Glomerular visceral epithelial cell (primary cell): ENCODE measurements around the gene RNF183.
A peak's percentile ranks its signal among the peaks of the same experiment; 100 is the strongest.

ENCODE experiments used
- DNase-seq: peaks from one replicate; pipeline ENCODE4 v3.0.0-alpha.2; 2016; ENCODE audit errors: extremely low spot score

RNF183 gene

DNA sequence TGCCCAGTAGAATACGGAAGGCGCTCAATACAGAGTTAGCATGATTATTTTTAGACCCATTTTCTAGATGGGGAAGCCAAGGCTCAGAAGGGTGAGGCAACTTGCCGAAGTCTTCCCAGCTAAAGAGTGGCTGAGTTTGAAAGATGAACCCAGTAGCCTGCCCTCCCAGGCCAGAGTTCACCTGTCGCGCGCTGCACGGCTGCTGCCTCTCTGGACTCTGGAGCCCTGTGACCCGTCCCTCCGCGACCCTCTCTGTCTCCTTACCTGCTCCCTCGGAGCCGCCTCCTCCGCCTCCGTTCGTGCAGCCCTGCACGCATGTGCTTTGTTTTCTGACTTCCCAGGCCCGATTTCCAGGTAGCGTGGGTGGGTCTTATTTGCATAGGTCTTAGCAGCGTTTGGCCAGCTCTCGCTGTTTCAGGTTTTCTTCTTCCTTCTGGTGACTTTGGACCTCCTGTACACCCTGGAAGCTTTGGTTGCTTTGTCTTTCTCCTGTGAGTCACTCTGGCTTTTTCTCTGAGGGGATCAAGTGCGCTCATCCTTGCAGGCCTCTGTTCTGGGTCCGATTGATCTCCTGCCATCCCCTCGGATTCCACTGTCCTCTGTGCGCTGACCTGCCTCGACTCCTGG, at the start of gene RNF183:
RNF183 (minus strand) TSS at position 585 of the 627 bp plus-strand sequence. CDS start 5,192 bp downstream, outside the sequence.
- peak; percentile 12 for DNase-seq

- no peak for DNase-seq
Measured at GRCh38 chr9:113352411-113352810, 49.2 kb upstream of the RNF183 start.

- no peak for DNase-seq
Measured at GRCh38 chr9:113352006-113352405, 48.8 kb upstream of the RNF183 start.

DNA sequence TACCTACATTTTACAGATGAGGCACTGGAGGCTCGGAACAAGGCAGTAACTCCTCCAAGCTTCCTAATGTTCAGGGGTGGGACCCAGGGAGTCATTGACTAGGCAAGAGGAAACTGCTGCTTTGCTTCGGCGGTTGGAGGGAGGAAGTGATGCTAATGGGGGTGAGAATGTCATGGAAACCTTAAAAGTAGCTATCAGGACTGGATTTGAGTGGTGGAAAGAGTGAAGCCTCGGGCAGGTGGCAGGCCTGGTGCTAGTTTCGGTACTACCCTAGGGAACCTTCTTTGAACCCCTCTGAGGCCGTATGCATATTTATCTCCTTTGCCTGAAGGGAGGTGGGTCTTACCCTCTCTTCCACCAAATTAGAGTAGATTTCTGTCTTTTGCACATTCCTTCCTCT, 47.8 kb upstream of the RNF183 start:
- no peak for DNase-seq

GRCh38 chr9:113350107-113350661, 47.0 kb upstream of the RNF183 start:
- DNase-seq = no peak

DNA sequence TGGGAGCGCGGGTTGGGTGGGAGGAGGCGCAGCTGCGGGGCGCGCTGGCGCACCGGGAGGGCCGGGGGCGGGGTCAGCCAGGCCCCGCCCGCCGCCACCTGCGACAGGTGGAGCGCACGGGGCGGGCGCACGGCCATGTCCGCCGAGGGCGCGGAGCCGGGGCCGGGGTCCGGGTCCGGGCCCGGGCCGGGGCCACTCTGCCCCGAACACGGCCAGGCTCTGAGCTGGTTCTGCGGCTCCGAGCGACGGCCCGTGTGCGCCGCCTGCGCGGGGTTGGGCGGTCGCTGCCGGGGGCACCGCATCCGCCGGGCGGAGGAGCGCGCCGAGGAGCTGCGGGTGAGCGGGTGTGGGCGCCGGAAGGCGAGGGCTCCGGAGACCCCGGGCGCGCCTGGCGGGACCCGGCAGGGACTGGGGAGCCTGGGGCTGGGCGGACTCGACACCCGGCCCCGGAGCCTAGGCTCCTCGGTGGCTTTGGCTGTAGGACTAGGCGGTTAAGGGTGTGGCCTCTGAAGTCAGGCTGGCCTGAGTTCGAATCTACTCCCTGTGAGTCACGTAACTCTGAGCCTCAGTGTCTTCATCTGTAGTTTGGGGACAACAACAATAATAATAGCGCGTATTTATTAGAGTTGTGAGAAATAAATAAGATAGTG, 46.4 kb upstream of the RNF183 start, which contains the start of gene BSPRY:
BSPRY (plus strand) TSS at position 97 of the 650 bp plus-strand sequence; CDS start at position 136, 39 bp downstream.
- peak; percentile 9 for DNase-seq

DNA sequence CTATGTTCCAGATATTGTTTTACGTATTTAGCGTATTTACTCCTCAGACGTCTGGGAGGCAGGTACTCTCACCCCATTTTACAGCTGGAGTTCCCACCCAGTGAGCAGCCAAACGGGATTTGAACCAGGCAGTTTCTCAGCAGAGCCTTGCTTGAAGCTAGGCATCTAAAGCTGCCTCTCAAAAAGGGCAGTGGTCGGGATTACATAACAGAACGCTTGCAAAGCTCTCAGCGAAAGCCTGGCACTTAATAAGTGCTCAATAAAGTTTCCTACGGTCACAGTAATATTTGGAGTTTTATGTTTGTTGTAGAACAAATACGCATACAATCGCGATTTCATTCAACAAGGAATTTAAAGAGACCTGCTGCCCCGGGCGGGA, 45.9 kb upstream of the RNF183 start:
- DNase-seq = no peak

GRCh38 chr9:113348437-113348836, 45.3 kb upstream of the RNF183 start:
- no peak for DNase-seq

GRCh38 chr9:113345671-113346070, 42.5 kb upstream of the RNF183 start:
- no peak for DNase-seq

- no peak for DNase-seq
Measured at GRCh38 chr9:113345190-113345589, 42.0 kb upstream of the RNF183 start.

- peak; percentile 14 for DNase-seq
Measured at GRCh38 chr9:113343732-113344231, 40.6 kb upstream of the RNF183 start.

GRCh38 chr9:113341712-113342410, 38.7 kb upstream of the RNF183 start:
- peak; percentile 13 for DNase-seq

DNA sequence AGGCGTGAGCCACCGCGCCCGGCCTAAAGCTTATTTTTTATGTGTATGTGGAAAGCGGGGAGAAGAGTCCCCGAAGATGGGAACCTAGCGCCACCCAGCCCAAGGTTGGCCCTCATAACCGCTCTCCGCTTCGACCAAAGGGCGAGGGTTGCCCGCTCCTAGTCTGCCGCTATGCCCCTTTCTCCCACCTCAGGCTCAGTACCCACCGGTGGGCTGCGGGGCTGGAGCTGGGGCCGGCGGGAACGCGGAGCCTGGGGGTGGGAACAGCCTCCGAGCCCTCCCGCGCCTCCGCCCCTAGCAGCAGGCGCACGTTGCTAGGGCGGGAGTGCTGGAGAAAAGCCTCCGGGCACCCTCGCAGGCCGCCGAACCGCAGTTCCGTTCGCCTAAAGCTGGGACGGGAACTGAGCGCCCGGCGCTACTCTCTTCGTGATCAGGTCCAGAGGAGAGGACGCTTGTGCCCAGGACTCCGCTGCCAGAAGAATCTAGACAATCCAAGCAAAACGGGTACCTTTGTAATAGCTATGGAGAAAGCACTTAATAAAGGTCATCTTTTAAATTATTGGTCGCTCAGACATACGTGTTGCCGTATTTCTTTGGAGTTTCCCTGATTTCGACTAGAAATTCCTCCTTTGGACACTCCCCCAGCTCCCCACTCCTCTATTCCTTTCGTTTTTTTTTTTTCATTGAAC, 37.0 kb upstream of the RNF183 start, which contains the start of gene WDR31:
WDR31 (minus strand) TSS at position 265 of the 689 bp plus-strand sequence. CDS start 8,253 bp downstream, outside the sequence.
- DNase-seq = peak; percentile 91

- no peak for DNase-seq
Measured at GRCh38 chr9:113337714-113338113, 34.5 kb upstream of the RNF183 start.

- no peak for DNase-seq
Measured at GRCh38 chr9:113331780-113332179, 28.6 kb upstream of the RNF183 start.

DNA sequence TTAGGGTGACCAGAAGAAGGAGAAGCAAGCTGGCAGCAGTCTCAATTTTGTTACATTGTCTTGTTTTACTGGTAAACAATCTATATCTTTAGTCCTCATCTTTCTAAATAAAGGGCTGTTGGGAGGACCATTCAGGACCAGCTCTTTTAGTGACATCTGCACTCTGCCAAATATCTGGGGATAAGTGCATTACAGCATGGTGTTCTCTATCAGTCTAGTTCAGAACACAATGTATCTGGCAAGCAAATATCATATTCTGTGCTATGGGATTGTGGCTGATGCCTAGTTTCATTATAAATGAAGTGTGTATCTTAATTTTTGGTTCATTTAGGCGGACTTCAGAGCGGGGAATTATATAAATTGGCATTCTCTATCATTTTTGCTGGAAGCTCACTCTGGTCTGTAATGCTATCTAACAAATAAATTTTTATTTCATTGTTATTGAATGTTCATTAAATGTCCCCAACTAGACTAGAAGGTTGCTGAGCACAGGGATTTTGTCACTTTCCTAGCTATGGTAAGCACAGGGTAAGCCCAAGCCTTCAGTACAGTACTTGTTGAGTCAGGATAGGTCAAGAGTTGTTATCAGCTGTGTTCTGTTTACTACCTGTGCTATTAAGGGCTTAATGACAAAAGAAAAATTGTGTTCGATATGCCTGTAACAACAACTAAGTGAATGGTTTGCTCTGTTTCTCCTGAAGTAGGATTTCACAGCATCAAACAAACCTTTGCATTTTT, 25.0 kb upstream of the RNF183 start:
- DNase-seq = no peak

DNA sequence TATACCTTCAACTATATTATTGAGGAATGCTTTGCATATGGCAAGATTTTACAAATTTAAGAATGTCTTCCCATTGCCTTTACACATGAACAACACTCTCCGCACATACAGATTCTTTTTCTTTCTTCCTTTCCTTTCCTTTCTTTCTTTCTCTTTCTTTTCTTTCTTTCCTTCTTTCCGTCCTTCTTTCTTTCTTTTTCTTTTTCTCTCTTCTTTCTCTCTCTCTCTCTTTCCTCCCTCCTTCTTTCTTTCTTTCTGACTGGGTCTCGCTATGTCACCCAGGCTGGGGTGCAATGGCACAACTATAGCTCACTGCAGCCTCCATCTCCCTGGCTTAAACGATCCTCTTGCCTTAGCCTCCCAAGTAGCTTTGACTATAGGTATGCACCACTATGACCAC, 23.1 kb upstream of the RNF183 start:
- no peak for DNase-seq

DNA sequence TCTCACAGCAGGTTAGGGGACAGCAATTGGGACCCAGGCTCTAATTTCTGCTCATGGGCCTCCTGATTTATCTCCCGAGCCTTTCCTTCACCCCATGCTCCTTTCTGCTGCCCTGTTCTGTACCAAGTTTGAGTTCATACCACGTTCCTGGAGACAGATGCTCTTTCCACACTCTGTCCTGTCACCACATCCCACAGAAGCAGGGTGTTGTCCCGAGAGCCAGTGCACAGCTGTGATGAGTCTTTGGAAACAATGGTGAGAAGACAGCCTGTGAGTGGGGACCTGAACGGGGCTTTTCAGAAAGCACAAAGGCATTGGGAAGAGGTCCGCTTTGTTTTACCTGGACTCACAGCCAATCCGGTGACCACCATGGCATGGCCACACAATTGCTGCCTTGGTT, 19.5 kb upstream of the RNF183 start:
- no peak for DNase-seq

DNA sequence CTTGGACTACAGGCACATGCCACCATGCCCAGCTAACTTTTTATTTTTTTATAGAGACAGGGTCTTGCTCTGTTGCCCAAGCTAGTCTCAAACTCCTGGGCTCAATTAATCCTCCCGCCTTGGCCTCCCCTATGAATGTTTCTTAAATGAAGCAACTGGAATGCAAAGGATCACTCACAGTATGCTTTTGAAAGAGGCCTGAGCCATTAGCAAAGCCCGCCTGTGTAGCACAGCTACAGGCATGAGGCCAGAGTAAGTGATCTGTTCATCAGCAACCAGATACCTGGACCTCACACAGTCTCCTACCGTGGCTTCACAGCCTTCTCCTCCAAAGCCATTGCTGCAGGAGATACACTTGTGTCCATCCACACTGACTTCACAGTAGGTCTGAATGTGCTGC, 16.9 kb upstream of the RNF183 start:
- no peak for DNase-seq

DNA sequence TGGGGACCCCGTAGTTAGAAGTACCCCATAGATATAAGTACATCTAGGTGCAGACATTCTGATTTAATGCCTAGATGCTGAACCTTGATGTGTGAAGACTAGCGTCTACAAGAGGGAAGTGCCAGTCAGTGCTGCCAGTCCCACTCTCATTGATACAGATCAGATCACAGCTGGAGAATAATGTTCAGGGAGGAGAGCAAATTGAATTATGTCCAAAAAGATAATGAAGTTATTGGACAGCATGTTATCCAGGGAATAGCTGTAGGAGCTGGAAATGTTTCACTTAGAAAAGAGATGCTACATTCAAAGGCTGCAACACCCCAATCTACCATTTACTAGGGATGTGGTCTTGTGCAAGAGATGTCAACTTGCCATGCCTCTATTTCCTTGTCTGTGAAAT, 15.9 kb upstream of the RNF183 start:
- DNase-seq = no peak

GRCh38 chr9:113317777-113318176, 14.6 kb upstream of the RNF183 start:
- DNase-seq = no peak
